HG03135 (cell line): Measurements from ENCODE around the gene TBC1D4.
"Not testable (repeated sequence)": the region's sequence is repeated elsewhere in the genome, so short reads cannot be mapped to it uniquely, and the experiment has no call there.

Experiments
- ATAC-seq: cut with Tn5 transposase; IDR thresholded peaks from one replicate; pipeline ENCODE4 v1.9.1; 2021; ENCODE audit warnings: mild to moderate bottlenecking, moderate library complexity; ENCODE audit not compliant: unreplicated experiment

The TBC1D4 gene

DNA sequence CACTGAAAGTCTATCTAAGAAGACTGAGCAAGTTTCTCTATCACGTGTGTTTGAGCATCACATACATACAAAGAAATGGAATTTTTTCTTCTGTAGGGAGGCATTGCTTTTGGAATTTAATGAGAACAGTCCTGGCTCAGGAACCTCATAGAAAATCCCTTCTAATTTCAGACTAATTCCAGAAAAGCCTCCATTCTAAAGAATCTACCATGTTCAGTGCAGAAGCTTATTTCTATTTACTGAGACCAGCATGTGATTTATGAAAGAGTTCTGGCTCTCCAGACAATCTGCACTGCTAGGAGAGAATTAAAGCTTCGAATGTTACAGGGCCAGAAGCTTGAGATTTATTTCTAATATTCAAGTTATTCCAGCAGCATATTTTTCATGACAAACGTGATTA is 186.8 kb downstream of the TBC1D4 start:
- no peak for ATAC-seq

DNA sequence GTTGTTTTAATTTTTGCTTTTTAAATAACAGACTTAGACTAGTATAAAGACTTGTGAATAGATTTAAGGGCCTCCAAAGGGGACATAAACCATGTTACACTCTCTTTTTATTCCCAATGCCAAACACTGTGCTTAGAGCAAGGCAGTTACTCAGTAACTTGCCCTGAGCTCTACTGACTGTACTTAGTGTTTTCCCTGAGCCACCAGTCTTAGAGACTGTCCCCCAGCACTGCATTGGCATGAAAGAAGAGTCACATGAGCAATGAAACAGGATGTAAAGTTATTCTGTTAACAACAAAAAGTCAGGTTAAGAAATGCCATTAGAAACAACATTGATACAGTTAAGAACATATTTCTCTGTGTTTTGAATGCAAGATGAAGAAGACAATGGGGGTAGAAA is 187.9 kb downstream of the TBC1D4 start:
- no peak for ATAC-seq

DNA sequence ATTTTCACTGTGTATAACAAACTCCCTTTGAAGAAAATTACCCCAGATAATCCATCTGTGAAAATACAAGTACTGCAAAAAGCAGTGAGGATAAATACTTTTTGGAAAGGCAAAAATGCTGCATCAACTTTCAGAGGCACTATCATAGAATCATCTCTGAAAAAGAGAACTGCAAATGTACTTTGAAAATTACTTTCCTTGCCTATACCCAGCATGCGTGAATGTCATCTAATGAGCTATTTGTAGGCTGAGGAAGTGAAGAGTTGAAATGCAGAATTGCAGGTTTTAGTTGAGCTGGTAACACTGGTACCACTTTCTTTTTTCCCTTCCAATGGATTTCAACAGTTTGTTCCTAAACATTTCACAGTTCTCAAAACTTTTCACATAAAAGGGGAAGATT is 196.7 kb downstream of the TBC1D4 start:
- ATAC-seq = no peak

DNA sequence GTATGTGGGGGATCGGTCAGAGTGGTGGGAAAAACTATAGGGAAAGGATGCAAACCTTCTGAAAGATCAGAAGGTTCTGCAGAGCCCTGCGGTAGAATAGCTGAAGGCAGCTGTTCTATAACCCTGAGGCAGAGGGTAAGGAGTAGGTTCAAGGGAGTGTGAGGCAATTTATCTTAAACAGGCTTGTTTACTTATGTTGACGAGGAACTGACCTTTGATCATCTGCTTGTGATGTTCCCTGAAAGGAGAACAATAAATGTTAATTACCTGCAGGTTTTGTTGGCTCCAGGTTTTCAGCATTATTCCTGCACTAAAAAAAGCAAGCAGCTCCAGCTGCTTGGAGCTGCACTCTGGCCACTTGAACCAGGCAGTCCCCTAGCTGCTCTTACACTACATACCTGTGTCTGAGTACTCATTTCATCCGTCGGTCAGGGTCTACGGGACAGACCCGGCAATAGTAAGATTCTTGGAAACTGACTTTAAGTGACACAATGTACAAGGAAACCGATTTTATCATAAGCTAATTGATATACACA is 202.1 kb downstream of the TBC1D4 start:
- no peak for ATAC-seq

DNA sequence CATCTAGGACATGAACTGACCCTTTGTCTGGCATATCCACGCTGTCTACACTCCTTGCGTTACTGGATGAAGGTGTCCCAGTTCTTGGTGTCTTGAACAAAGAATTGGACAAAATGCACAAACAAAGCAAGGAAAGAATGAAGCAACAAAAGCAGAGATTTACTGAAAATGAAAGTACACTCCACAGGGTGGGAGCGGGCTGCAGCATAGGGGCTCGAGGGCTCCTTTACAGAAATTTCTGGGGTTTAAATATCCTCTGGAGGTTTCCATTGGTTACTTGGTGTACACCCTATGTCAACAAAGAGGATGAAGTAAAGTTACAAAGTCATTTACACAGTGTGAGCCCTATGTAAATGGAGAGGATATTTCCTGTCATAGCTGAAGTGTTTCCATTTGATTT is 208.3 kb downstream of the TBC1D4 start:
- not testable (repeated sequence) for ATAC-seq

DNA sequence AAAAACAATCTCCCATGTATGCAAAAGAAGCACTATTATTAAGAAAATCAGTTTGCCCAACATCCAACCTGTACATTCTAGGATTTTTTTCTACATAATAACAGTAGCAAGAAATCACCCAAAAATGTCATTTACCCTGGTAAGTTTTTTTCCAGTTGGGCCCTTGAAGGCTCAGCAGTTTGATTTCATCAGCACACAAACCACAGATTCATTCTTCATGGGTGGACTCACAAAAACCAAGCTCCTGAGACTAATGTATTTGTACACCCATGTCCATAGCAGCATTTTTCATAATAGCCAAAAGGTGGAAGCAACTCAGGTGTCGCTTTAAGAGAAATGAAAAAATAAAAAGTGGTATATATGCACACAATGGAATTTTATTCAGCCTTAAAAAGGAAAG is 210.1 kb downstream of the TBC1D4 start:
- no peak for ATAC-seq

DNA sequence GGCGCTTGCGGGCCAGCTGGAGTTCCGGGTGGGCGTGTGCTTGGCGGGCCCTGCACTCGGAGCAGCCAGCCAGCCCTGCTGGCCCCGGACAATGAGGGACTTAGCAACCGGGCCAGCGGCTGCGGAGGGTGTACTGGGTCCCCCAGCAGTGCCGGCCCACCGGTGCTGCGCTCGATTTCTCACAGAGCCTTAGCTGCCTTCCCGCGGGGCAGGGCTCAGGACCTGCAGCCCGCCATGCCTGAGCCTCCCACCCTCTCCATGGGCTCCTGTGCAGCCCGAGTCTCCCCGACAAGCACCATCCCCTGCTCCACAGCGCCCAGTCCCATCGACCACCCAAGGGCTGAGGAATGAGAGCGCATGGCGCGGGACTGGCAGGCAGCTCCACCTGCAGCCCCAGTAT is 213.5 kb downstream of the TBC1D4 start:
- not testable (repeated sequence) for ATAC-seq

DNA sequence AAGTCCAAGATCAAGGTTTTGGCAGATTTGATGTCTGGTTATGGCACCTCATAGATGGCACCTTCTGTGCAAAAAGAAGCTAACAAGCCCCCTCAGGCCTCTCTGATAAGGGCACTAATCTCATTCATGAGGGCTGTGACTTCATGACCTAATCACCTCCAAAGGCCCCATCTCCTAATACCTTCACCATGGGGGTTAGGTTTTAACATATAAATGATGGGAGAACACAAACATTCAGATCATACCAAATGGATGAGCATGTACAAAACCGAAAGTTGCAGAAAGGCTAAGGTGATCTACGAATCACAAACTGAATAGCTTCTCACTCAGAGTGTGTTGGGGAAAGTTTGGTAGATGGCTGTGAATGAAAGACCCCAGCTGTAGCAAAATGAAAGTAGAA is 217.4 kb downstream of the TBC1D4 start:
- no peak for ATAC-seq

DNA sequence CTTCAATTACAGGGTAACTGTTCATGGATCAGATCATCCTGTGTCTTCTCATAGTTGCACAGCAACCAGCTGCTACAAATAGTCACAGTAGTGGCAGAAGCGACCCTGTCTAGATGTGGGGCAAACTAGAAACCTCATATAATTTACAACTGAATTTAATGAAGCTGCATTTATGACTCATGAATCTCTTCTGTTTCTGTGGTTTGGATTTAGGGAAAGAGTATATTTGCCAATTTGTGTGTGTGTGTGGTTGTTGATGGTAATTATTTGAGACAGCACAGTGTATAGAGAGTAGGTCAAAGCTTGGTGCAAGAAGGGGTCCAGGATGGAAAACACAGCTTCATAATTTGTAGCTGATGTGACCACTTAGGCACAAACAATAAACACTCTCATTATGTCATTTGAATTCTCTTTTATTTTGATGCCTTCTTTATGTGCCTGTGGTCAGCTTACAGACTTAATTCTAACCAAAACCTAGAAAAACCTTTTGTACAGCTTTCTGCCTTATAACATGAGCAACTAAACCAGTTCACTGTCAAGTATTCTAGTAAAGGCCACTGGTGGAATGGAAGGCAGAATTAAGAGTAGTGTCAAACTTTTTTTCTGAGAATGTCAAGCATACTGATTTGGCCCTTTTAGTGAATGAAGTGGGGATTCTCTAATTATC is 218.1 kb downstream of the TBC1D4 start:
- ATAC-seq = no peak

DNA sequence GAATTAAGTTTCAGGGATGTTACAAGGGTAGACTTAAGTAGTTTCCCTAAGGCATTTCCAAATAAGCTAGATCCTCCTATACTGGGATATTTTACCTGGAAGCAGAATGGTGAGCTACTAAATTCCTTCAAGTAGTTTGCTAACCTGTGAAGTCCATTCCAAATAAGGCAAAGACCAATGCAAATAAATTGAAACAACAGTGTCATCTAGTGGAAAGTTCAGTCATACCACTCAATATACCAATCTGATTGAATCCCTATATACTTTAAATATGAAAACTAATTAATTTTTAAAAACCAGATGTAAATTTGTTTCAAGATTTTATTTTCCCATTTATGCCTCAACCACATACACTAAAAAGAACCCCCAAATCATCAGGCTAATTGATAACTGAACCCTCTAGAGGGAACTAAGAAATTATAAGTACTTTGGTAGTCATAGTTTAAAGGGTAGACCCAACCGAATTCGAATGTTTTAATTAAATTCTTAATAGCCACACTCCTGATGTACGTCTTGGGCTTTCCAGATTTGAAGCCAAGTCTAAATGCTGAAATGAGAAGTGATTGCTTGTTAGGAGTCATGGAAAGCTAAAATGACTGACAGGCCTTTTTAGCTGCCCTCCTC is 223.7 kb downstream of the TBC1D4 start:
- ATAC-seq = no peak

DNA sequence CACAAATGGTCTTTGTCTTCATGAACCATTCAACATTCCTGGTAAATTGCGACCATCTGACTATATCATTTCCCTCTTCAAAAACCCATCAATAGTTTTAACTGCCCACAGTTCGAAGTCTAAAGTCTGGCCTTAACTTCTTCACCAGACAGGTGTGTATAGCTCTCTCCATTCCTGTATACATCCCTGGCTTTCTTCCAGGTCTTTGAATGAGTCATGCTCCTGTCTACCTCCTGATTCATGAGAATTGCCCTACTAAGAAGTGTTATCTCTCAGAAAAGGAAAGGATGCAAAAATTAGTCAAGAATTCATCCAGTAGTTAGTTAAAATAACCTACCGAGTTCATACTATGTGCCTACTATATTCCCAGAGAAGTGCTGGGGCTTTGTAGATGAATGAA is 225.0 kb downstream of the TBC1D4 start:
- ATAC-seq = no peak

DNA sequence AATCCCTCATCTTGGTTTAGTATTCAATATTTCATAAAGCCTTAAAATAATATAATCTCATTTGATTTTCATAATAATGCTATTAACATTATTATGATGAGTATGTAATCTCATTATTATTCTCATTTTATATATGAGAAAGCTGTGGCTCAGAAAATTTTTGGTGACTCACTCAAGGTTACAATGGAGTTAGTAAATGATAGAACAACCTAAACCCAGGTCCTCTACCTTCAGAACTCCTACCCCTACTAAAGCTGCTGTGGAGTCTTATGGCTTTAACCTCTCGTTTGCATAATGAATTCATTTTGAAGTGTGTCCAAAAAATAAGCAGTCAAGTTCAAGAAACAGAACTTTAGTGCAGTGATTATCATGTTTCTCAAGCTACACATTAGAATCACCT is 226.3 kb downstream of the TBC1D4 start:
- ATAC-seq = no peak

DNA sequence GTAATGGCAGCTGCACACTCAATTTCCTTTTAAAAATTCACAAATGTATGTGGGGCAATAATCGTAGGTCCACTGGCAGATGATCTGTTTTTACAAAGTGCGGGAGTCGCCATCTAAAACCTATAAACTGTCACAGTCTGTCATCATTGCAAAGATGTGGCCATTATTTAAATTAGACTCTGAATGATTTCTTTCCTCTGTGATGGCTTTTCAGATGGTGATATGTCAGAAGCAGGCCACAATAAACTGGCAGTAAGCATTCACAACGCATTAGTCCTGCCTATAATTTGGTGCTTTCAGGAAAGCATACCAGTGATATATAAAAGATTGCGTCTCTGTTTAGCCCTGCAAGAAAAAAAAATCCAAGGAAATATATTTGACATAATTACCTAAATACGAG is 226.8 kb downstream of the TBC1D4 start:
- ATAC-seq = no peak

DNA sequence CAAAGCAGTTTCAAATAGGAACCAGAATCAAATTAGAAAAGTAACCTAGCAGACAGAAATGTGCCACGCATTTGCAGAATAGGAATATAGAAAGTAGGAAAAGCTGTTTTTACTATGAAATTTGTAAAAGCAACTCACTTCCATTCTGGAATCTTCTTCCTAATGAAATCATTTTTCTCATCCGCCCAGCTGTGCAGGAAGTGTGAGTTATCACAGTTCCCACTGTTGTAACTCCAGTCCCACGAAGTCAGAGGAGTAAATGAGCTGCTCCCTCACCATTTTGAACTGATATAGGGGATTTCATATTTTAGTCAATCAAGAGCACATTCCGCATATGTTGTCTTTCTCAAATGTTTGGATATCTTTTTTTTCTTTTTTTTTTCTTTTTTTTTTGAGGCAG is 230.8 kb downstream of the TBC1D4 start:
- no peak for ATAC-seq

DNA sequence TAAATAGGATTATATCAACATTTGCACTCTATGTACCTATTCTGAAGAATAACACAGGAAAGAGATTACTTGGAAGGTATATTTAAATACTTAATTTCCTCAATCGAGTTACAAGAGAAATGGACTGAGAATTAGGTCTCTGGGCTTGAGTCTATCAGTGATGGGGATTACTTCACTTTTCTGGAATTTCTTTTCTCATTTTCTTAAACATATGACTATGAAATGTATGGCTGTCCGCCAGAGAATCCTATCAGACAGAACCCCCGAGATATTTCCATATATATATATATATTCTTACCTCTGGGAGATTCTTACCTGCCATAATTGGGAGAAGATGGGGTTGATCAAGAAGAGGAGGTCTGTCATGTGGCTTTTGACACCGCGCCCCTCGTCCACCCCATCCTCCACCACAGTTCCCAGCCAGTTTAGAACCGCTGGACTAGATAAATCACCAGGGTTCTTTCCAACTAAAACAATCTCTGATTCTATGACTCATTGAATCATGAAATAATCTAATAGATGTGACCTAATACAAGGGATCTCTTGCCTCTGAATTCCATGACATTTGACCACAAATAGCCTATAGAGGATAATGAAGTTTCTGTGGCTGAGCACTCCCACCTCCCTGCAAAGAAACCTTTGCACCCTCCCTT is 231.3 kb downstream of the TBC1D4 start:
- ATAC-seq = no peak

DNA sequence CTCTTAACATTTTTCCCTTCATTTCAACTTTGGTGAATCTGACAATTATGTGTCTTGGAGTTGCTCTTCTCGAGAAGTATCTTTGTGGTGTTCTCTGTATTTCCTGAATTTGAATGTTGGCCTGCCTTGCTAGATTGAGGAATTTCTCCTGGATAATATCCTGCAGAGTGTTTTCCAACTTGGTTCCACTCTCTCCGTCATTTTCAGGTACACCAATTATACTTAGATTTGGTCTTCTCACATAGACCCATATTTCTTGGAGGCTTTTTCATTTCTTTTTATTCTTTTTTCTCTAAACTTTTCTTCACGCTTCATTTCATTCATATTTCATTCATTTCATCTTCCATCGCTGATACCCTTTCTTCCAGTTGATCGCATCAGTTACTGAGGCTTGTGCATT is 236.4 kb downstream of the TBC1D4 start:
- not testable (repeated sequence) for ATAC-seq

DNA sequence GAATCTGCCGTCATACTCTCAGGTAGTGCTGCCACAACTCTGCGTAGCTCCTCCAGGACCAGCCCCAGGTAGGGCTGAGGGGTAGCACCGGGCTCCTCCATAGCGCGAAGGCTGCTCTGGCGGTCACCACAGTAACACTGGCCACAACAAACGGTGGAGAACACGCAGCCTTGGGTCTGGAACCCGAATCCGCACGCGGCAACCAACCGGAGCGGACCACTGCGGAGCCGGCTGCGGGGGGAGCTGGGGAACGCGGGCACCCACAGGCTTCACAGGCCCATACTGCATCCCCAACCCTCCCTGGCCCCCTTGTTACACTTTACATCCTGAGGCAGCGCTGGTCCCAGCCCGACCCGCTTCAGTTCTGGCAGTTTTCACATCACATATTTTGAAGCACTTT is 241.7 kb downstream of the TBC1D4 start:
- ATAC-seq = not testable (repeated sequence)

DNA sequence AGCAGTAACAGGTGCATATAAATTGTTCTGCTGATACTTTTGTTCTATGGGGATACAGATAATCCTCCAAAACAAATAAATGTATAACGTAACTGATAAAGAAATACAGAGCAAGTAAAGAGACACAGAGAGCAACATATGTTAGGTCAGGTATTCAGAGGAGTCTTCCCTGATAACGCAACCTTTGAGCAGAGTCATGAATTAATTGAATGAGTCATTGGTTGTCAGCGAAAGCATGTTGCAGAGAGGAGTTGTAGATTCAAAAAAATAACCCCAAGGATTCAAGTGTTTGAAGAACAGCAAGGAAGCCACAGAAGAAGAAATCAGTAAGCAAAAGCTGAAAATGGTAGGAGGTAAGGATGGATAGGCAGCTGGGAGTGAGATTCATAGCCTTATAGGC is 245.2 kb downstream of the TBC1D4 start:
- no peak for ATAC-seq
